ENCODE data around the gene EIF4E2.
A peak's percentile ranks its signal among the peaks of the same experiment; 100 is the strongest.

EIF4E2 gene

DNA sequence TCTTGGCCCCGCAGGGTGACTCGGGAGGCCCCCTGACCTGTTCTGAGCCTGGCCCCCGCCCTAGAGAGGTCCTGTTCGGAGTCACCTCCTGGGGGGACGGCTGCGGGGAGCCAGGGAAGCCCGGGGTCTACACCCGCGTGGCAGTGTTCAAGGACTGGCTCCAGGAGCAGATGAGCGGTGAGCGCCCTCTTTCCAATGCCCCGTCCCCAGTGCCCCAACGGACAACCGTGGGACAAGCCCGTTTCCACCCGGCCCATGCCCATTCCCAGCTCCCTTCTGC lies 27.1 kb upstream of the EIF4E2 start:
- H3K4me1 ChIP-seq (ENCODE audit: insufficient read depth, low read length): no peaks in the 10 kb centered on the region
- H3K9ac ChIP-seq (ENCODE audit: low read depth, low read length): no peak overlapping the region
- peak overlapping the region; percentile 60 for H3K4me3 ChIP-seq (ENCODE audit: low read length)
- no peaks in the 10 kb centered on the region for H3K36me3 ChIP-seq (ENCODE audit: insufficient read depth, low read depth, low read length)
- H3K27ac ChIP-seq (ENCODE audit: low read length): no peak overlapping the region
- no peaks in the 10 kb centered on the region for H3K9me3 ChIP-seq (ENCODE audit: insufficient read depth, low read depth, low read length)
- H3K27me3 ChIP-seq (ENCODE audit: insufficient read depth, low read length): peaks cover 75% of the 10 kb centered on the region

DNA sequence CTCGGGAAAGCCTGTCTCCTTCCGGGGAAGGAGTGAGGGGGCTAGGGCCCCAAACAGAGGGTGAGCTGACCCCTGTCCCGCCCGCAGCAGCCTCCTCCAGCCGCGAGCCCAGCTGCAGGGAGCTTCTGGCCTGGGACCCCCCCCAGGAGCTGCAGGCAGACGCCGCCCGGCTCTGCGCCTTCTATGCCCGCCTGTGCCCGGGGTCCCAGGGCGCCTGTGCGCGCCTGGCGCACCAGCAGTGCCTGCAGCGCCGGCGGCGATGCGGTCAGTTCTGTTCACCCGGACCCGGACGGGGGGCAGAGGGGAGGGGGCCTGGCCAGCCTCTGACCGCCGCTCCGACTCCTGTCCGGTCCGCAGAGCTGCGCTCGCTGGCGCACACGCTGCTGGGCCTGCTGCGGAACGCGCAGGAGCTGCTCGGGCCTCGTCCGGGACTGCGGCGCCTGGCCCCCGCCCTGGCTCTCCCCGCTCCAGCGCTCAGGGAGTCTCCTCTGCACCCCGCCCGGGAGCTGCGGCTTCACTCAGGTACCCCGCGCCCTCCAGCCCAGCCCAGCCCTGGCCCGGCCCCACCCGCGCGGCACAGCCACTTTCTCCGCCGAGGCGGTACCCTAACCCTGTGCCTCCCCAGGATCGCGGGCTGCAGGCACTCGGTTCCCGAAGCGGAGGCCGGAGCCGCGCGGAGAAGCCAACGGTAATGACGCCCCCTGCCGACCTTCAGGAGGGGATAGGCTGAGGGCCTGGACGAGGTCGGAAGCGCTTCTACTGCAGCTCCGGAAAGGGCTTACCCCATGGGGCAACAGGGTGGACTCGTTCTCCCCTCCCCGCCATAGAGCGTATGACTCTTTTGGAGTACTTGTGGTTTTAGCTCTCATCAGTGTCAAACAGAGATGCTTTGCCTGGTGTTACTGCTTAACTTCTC lies 26.5 kb upstream of the EIF4E2 start:
- H3K9ac ChIP-seq (ENCODE audit: low read depth, low read length): no peak overlapping the region
- no peaks in the 10 kb centered on the region for H3K36me3 ChIP-seq (ENCODE audit: insufficient read depth, low read depth, low read length)
- peaks cover 76% of the 10 kb centered on the region for H3K27me3 ChIP-seq (ENCODE audit: insufficient read depth, low read length)
- peak overlapping the region; percentile 60 for H3K4me3 ChIP-seq (ENCODE audit: low read length)
- H3K4me1 ChIP-seq (ENCODE audit: insufficient read depth, low read length): no peaks in the 10 kb centered on the region
- H3K27ac ChIP-seq (ENCODE audit: low read length): no peak overlapping the region
- H3K9me3 ChIP-seq (ENCODE audit: insufficient read depth, low read depth, low read length): no peaks in the 10 kb centered on the region

GRCh38 chr2:232524771-232525170 lies 25.7 kb upstream of the EIF4E2 start:
- H3K4me3 ChIP-seq (ENCODE audit: low read length): no peak overlapping the region
- H3K9ac ChIP-seq (ENCODE audit: low read depth, low read length): no peak overlapping the region
- H3K27ac ChIP-seq (ENCODE audit: low read length): no peak overlapping the region
- H3K36me3 ChIP-seq (ENCODE audit: insufficient read depth, low read depth, low read length): no peaks in the 10 kb centered on the region
- H3K4me1 ChIP-seq (ENCODE audit: insufficient read depth, low read length): no peaks in the 10 kb centered on the region
- no peaks in the 10 kb centered on the region for H3K9me3 ChIP-seq (ENCODE audit: insufficient read depth, low read depth, low read length)
- peaks cover 69% of the 10 kb centered on the region for H3K27me3 ChIP-seq (ENCODE audit: insufficient read depth, low read length)

- no peak overlapping the region for H3K9ac ChIP-seq (ENCODE audit: low read depth, low read length)
- no peak overlapping the region for H3K27ac ChIP-seq (ENCODE audit: low read length)
- H3K4me1 ChIP-seq (ENCODE audit: insufficient read depth, low read length): no peaks in the 10 kb centered on the region
- no peaks in the 10 kb centered on the region for H3K36me3 ChIP-seq (ENCODE audit: insufficient read depth, low read depth, low read length)
- no peak overlapping the region for H3K4me3 ChIP-seq (ENCODE audit: low read length)
- peaks cover 66% of the 10 kb centered on the region for H3K27me3 ChIP-seq (ENCODE audit: insufficient read depth, low read length)
- H3K9me3 ChIP-seq (ENCODE audit: insufficient read depth, low read depth, low read length): no peaks in the 10 kb centered on the region
Observed at GRCh38 chr2:232525199-232525598, 25.3 kb upstream of the EIF4E2 start.

DNA sequence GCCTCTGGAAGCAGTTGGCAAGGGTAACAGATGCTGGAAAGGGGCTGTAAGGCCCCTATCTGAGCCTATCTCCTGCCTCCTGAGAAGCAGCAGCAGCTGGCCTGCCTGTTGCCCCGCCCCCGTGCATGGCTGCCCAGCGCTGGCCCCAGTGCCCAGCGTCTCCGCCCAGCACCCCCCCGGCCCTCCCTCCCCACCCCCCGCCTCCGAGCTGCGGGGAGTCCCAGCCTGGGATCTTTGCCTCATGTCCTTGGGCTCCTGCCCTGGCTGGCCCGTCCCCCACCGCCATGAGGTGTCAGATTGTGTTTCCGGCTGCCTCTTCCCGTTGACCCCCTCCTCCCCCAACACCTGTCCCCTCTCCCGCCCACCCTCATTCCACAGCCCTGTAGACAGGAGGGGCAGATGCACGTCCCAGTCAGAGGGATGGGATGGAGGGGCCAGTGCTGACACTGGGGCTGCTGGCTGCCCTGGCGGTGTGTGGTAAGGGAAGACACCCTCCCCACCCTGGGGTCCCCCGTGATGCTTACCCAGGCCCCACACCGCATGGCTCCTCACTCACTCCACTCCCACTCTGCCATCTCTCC lies 24.6 kb upstream of the EIF4E2 start, which contains the start of gene CHRND:
Gene CHRND (plus strand): TSS at position 370 of the 581 bp plus-strand sequence. CDS start 56 bp downstream, at position 426.
- H3K36me3 ChIP-seq (ENCODE audit: insufficient read depth, low read depth, low read length): no peaks in the 10 kb centered on the region
- H3K4me1 ChIP-seq (ENCODE audit: insufficient read depth, low read length): no peaks in the 10 kb centered on the region
- H3K27ac ChIP-seq (ENCODE audit: low read length): no peak within 1 kb of the TSS
- H3K4me3 ChIP-seq (ENCODE audit: low read length): no peak within 1 kb of the TSS
- no peak within 1 kb of the TSS for H3K9ac ChIP-seq (ENCODE audit: low read depth, low read length)
- H3K9me3 ChIP-seq (ENCODE audit: insufficient read depth, low read depth, low read length): no peaks in the 10 kb centered on the region
- H3K27me3 ChIP-seq (ENCODE audit: insufficient read depth, low read length): peaks cover 60% of the 10 kb centered on the region

- Histone ChIP-seq H3K27ac (ENCODE audit: low read length) (no peak overlapping the region), H3K4me3 (ENCODE audit: low read length) (no peak overlapping the region), H3K4me1 (ENCODE audit: insufficient read depth, low read length) (no peaks in the 10 kb centered on the region), H3K36me3 (ENCODE audit: insufficient read depth, low read depth, low read length) (no peaks in the 10 kb centered on the region), H3K9ac (ENCODE audit: low read depth, low read length) (no peak overlapping the region), H3K9me3 (ENCODE audit: insufficient read depth, low read depth, low read length) (no peaks in the 10 kb centered on the region), H3K27me3 (ENCODE audit: insufficient read depth, low read length) (peaks cover 54% of the 10 kb centered on the region)
Observed at GRCh38 chr2:232526372-232526941, 24.0 kb upstream of the EIF4E2 start.

DNA sequence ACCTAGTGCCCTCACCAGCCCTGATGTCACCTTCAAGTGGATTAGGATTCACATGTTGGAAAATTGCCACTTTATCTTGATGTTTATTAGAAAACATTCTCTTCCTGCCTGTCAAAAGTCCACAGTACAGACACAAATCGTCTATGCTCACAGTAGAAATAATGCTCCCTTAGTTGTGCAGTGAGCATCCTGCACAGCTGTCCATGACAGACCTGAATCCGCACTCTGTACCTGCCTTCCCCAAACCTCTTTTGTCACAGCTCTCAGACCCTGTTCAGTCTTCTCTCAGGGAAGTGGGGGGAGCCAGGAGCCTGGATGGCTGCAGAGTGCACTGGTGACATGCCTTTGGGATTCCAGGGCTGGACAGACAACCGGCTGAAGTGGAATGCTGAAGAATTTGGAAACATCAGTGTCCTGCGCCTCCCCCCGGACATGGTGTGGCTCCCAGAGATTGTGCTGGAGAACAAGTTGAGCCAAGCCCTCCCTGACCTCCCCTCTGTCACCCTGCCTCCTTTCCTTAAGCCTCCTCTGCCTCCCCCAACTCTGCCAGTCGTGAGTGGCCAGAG lies 22.5 kb upstream of the EIF4E2 start:
- no peak overlapping the region for H3K4me3 ChIP-seq (ENCODE audit: low read length)
- no peaks in the 10 kb centered on the region for H3K9me3 ChIP-seq (ENCODE audit: insufficient read depth, low read depth, low read length)
- no peaks in the 10 kb centered on the region for H3K4me1 ChIP-seq (ENCODE audit: insufficient read depth, low read length)
- H3K36me3 ChIP-seq (ENCODE audit: insufficient read depth, low read depth, low read length): no peaks in the 10 kb centered on the region
- no peak overlapping the region for H3K27ac ChIP-seq (ENCODE audit: low read length)
- H3K9ac ChIP-seq (ENCODE audit: low read depth, low read length): no peak overlapping the region
- peaks cover 38% of the 10 kb centered on the region for H3K27me3 ChIP-seq (ENCODE audit: insufficient read depth, low read length)

DNA sequence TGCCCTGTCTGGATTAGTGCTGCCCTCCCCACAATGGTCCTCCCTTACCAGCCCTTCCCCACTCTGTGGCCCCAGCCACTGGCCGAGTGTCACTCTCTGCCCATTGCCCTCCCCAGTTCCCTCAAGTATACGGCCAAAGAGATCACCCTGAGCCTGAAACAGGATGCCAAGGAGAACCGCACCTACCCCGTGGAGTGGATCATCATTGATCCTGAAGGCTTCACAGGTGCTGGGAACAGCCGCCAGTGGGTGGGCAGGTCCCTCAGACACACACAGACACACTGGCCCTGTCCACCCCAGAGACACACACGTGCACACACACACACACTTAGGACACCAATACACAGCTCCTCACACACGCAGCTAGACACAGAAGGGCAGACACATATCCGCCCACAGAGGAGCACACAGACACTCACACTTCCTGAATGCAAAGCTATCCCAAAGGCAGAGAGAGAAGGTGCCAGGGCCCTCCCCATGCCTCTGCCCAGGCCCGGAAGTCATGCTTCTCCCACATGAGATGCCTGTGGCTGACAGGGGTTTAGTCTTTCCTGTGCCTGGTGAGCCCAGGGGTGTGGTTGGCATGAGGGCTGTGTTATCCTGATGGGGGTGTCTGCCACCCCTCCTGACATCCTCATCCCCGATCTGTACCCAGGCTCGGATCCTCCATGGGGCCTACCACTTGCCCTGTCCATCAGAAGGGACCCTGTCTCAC lies 21.6 kb upstream of the EIF4E2 start:
- Histone ChIP-seq H3K4me3 (ENCODE audit: low read length) (no peak overlapping the region), H3K9ac (ENCODE audit: low read depth, low read length) (no peak overlapping the region), H3K36me3 (ENCODE audit: insufficient read depth, low read depth, low read length) (no peaks in the 10 kb centered on the region), H3K9me3 (ENCODE audit: insufficient read depth, low read depth, low read length) (no peaks in the 10 kb centered on the region), H3K27ac (ENCODE audit: low read length) (no peak overlapping the region), H3K27me3 (ENCODE audit: insufficient read depth, low read length) (peaks cover 29% of the 10 kb centered on the region), H3K4me1 (ENCODE audit: insufficient read depth, low read length) (no peaks in the 10 kb centered on the region)

- Histone ChIP-seq H3K27me3 (ENCODE audit: insufficient read depth, low read length) (peaks cover 19% of the 10 kb centered on the region), H3K27ac (ENCODE audit: low read length) (no peak overlapping the region), H3K36me3 (ENCODE audit: insufficient read depth, low read depth, low read length) (no peaks in the 10 kb centered on the region), H3K4me1 (ENCODE audit: insufficient read depth, low read length) (no peaks in the 10 kb centered on the region), H3K9ac (ENCODE audit: low read depth, low read length) (no peak overlapping the region), H3K9me3 (ENCODE audit: insufficient read depth, low read depth, low read length) (no peaks in the 10 kb centered on the region), H3K4me3 (ENCODE audit: low read length) (no peak overlapping the region)
Observed at GRCh38 chr2:232529806-232530547, 20.5 kb upstream of the EIF4E2 start.

GRCh38 chr2:232530626-232531260 lies 19.7 kb upstream of the EIF4E2 start:
- peaks cover 16% of the 10 kb centered on the region; the same call in 1 of the 2 replicates for H3K27me3 ChIP-seq (ENCODE audit: insufficient read depth, low read length)

More at GRCh38 chr2:232530626-232531260, 19.7 kb upstream of the EIF4E2 start:
- Histone ChIP-seq H3K4me1 (ENCODE audit: insufficient read depth, low read length) (no peaks in the 10 kb centered on the region), H3K36me3 (ENCODE audit: insufficient read depth, low read depth, low read length) (no peaks in the 10 kb centered on the region), H3K27ac (ENCODE audit: low read length) (no peak overlapping the region), H3K9ac (ENCODE audit: low read depth, low read length) (no peak overlapping the region), H3K4me3 (ENCODE audit: low read length) (no peak overlapping the region), H3K9me3 (ENCODE audit: insufficient read depth, low read depth, low read length) (no peaks in the 10 kb centered on the region)

Measured in iPS-20b (cell line).